ENCODE data around the gene STK40. TPM values are rescaled to one million over a fixed set of nuclear protein-coding genes. Genes with fewer than 3 reads are reported as not detected.

Gene STK40
- total RNA-seq, 2 experiments from 2014 or later = 43.8 to 83.9 TPM

DNA sequence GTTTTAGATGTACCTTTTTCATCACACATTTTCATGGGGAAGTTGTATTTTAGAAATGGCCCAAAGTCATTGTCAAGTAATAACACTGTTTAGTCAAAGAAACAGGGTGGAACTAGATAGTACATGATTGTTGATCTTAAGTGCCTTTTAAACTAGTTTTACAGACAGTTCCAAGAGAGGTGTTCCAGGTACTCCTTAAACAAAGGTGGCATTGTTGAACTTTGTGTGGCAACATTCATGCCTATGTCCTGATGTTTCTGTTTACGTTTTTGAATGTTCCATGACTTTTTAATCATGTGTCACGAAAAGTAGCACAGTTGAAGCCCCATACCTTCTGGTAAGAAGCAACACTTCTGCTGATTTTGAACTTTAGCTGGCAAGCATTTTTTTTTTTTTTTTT, 88.7 kb downstream of the STK40 start:
- no peak overlapping the region for H3K4me3 ChIP-seq (ENCODE audit: low read depth, low read length, poor library complexity, severe bottlenecking)
- TSS peak; percentile 42 for BruUV-seq (replicated peaks)
- H2AFZ ChIP-seq (ENCODE audit: low read length) = no peak overlapping the region
- H4K20me1 ChIP-seq (ENCODE audit: insufficient read depth, low read length) = no peaks in the 10 kb centered on the region
- H3K79me2 ChIP-seq (ENCODE audit: insufficient read depth, low read depth, low read length) = no peaks in the 10 kb centered on the region
- CTCF ChIA-PET (ENCODE audit: unreplicated experiment) = no interaction called here
- no peaks in the 10 kb centered on the region for H3K9me2 ChIP-seq (ENCODE audit: insufficient read depth, low read length)
- intact Hi-C loops (cut with micrococcal nuclease; ENCODE audit: unreplicated experiment) = no loop called here
- H3K4me2 ChIP-seq (ENCODE audit: low read length) = no peak overlapping the region
- no peaks in the 10 kb centered on the region for H3K9me3 ChIP-seq (ENCODE audit: low read length)
- no peak overlapping the region for H3K27ac ChIP-seq (ENCODE audit: low read depth, low read length, poor library complexity, severe bottlenecking)
- no peaks in the 10 kb centered on the region for H3K4me1 ChIP-seq (ENCODE audit: insufficient read depth, low read length, poor library complexity, severe bottlenecking)
- no peak for DNase-seq (ENCODE audit: low spot score)
- no peak for TF ChIP-seq EZH2phosphoT487 (IDR thresholded peaks at IDR 0.05; ENCODE audit: borderline replicate concordance, low read depth, low read length)
- TF ChIP-seq, protein P1, sequence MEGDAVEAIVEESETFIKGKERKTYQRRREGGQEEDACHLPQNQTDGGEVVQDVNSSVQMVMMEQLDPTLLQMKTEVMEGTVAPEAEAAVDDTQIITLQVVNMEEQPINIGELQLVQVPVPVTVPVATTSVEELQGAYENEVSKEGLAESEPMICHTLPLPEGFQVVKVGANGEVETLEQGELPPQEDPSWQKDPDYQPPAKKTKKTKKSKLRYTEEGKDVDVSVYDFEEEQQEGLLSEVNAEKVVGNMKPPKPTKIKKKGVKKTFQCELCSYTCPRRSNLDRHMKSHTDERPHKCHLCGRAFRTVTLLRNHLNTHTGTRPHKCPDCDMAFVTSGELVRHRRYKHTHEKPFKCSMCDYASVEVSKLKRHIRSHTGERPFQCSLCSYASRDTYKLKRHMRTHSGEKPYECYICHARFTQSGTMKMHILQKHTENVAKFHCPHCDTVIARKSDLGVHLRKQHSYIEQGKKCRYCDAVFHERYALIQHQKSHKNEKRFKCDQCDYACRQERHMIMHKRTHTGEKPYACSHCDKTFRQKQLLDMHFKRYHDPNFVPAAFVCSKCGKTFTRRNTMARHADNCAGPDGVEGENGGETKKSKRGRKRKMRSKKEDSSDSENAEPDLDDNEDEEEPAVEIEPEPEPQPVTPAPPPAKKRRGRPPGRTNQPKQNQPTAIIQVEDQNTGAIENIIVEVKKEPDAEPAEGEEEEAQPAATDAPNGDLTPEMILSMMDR (conservative IDR thresholded peaks at IDR 0.05; ENCODE audit: low read length) = no peak
- H3K36me3 ChIP-seq (ENCODE audit: insufficient read depth, low read length) = peaks cover 91% of the 10 kb centered on the region
- POLR2A ChIA-PET = interaction anchor here (0.6 to 0.7 kb wide), 3 partner anchors 54 to 996 kb away, joined by 3 read pairs; no protein-coding TSS in a partner anchor

DNA sequence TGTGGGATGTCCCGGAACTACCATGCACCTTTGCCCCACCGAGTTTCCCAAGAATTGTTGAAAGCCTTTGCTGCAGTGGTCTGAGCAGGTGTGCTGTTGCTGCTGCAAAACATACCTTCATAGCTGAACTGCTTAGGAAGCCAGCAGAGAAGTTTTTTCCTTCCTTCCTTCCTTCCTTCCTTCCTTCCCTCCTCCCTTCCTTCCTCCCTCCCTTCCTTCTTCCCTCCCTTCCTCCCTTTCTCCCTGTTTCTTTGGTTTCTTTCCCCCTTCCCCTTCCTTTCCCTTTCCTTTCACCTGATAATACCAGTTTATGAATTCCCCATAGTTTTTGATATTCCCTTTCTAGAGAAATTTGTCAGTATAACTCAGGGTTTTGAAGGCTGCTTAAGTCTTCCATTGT, 90.3 kb downstream of the STK40 start:
- H3K36me3 ChIP-seq (ENCODE audit: insufficient read depth, low read length) = peaks cover 91% of the 10 kb centered on the region
- H3K4me2 ChIP-seq (ENCODE audit: low read length) = no peak overlapping the region
- H3K79me2 ChIP-seq (ENCODE audit: insufficient read depth, low read depth, low read length) = no peaks in the 10 kb centered on the region
- BruUV-seq (replicated peaks) = no TSS peak
- H3K4me1 ChIP-seq (ENCODE audit: insufficient read depth, low read length, poor library complexity, severe bottlenecking) = no peaks in the 10 kb centered on the region
- no peak overlapping the region for H3K27ac ChIP-seq (ENCODE audit: low read depth, low read length, poor library complexity, severe bottlenecking)
- TF ChIP-seq, protein P1 (conservative IDR thresholded peaks at IDR 0.05; ENCODE audit: low read length) = no peak
- no peak for TF ChIP-seq EZH2phosphoT487 (IDR thresholded peaks at IDR 0.05; ENCODE audit: borderline replicate concordance, low read depth, low read length)
- DNase-seq (ENCODE audit: low spot score) = no peak
- no peak overlapping the region for H3K4me3 ChIP-seq (ENCODE audit: low read depth, low read length, poor library complexity, severe bottlenecking)
- H3K9me2 ChIP-seq (ENCODE audit: insufficient read depth, low read length) = no peaks in the 10 kb centered on the region
- ChIA-PET POLR2A (no interaction called here), CTCF (ENCODE audit: unreplicated experiment) (no interaction called here)
- no peaks in the 10 kb centered on the region for H3K9me3 ChIP-seq (ENCODE audit: low read length)
- no peak overlapping the region for H2AFZ ChIP-seq (ENCODE audit: low read length)
- intact Hi-C loops (cut with micrococcal nuclease; ENCODE audit: unreplicated experiment) = no loop called here
- no peaks in the 10 kb centered on the region for H4K20me1 ChIP-seq (ENCODE audit: insufficient read depth, low read length)

Small RNAs within 50 kb of the gene (small RNA-seq; reads per million reads assigned to genes)
- gene RNU4-27P (not detected), gene SNORA63C (0.26 reads per million)

Other genes with a start within 250 kb of the STK40 start
- gene TRAPPC3, start 236.4 kb downstream of the STK40 start, total RNA-seq (2014; rRNA removed; shearing (Covaris generic)) = 50.3 and 71.0 TPM in 2 replicates
- 55.4 and 60.4 TPM in 2 replicates for gene TRAPPC3, start 236.4 kb downstream of the STK40 start, total RNA-seq (2022)
- 55.1 and 61.2 TPM in 2 replicates for gene MAP7D1, start 229.8 kb downstream of the STK40 start, total RNA-seq (2014; rRNA removed; shearing (Covaris generic))
- 94.7 and 101 TPM in 2 replicates for gene MAP7D1, start 229.8 kb downstream of the STK40 start, total RNA-seq (2022)
- gene THRAP3, start 161.5 kb downstream of the STK40 start, total RNA-seq (2014; rRNA removed; shearing (Covaris generic)) = 76.1 and 98.7 TPM in 2 replicates
- 131 and 132 TPM in 2 replicates for gene THRAP3, start 161.5 kb downstream of the STK40 start, total RNA-seq (2022)
- gene SH3D21, start 79.6 kb downstream of the STK40 start, total RNA-seq (2014; rRNA removed; shearing (Covaris generic)) = 15.2 and 16.4 TPM in 2 replicates
- gene SH3D21, start 79.6 kb downstream of the STK40 start, total RNA-seq (2022) = 10.6 and 16.7 TPM in 2 replicates
- gene EVA1B, start 62.3 kb downstream of the STK40 start, total RNA-seq (2014; rRNA removed; shearing (Covaris generic)) = 0.57 and 2.0 TPM in 2 replicates
- 0.84 and 0.96 TPM in 2 replicates for gene EVA1B, start 62.3 kb downstream of the STK40 start, total RNA-seq (2022)
- 42.3 and 43.2 TPM in 2 replicates for gene LSM10, start 12.0 kb upstream of the STK40 start, total RNA-seq (2014; rRNA removed; shearing (Covaris generic))
- gene LSM10, start 12.0 kb upstream of the STK40 start, total RNA-seq (2022) = 132 and 133 TPM in 2 replicates
- 0.82 and 1.4 TPM in 2 replicates for gene OSCP1, start 64.5 kb upstream of the STK40 start, total RNA-seq (2014; rRNA removed; shearing (Covaris generic))
- 2.0 and 3.5 TPM in 2 replicates for gene OSCP1, start 64.5 kb upstream of the STK40 start, total RNA-seq (2022)
- gene MRPS15, start 78.5 kb upstream of the STK40 start, total RNA-seq (2014; rRNA removed; shearing (Covaris generic)) = 112 and 114 TPM in 2 replicates
- 116 and 119 TPM in 2 replicates for gene MRPS15, start 78.5 kb upstream of the STK40 start, total RNA-seq (2022)
- not detected in 2 replicates for gene CSF3R, start 97.0 kb upstream of the STK40 start, total RNA-seq (2014; rRNA removed; shearing (Covaris generic))
- gene CSF3R, start 97.0 kb upstream of the STK40 start, total RNA-seq (2022) = not detected in 2 replicates

Measured in OCI-LY7 (cell line).